ENCODE measurements around the gene ZNF662. TPM values are rescaled to one million over a fixed set of nuclear protein-coding genes. Genes with fewer than 3 reads are reported as not detected.

Gene ZNF662
- total and polyA plus RNA-seq, 9 of the 15 experiments (the other 6 are each of a cell fraction or from before 2014, with no cell fraction given) = 0.07 to 0.55 (median 0.27) TPM

DNA sequence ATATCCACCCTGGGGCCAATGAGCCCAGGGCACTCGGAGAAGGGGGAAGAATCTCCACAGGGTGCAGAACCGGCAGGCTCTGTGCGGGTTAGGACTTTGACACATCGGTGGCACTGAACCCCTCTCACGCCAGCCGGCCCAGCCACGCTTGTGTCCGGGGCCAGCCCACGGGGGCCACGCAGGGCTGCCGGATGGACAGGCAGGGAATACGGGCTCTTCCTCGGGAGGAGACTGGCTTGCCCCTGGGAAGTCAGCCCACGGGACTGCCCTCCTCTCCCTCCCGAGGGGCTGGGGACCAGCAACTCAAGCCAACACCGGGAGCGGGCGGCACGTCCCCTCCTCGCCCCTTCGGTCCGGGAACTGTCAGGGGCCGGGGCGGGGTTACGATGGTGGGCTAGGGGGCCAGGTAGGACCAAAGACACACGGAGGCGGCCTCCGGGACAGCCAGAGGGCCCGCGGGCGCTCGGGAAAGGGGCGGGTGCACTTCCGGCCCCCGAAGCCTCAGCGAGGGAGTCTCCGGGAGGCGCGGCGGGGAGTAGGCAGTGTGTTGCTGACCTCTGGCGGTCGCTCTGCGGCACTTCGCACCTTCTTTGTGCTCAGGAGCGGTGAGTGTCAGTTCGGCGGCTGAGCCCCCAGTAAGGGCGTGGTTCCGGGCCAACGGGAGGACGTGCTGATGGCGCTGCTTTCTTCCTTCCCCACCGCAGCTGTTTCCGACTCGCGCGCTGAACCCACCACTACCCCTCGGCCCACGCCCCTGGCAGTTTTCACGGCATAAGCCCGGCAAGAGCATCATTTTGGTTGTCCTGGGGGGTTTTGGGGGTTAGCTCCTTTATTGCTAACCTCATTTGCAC lies 25.1 kb upstream of the ZNF662 start (continued):
- TF ChIP-seq SETDB1 (IDR thresholded peaks at IDR 0.05; ENCODE audit: low read length) (no peak), ZNF175 (CRISPR knock-in tag; IDR thresholded peaks at IDR 0.05; ENCODE audit: low read depth) (no peak), GTF2E2 (tag; IDR thresholded peaks at IDR 0.05) (no peak), ESRRA (IDR thresholded peaks at IDR 0.05; ENCODE audit: borderline replicate concordance, low read depth) (peak; percentile 63; the same call in 1 of the 2 replicates), EP400 (IDR thresholded peaks at IDR 0.05) (no peak), MAFK (IDR thresholded peaks at IDR 0.05; ENCODE audit: low read length) (no peak), ZKSCAN8 (CRISPR knock-in tag; IDR thresholded peaks at IDR 0.05) (no peak), ZNF717 (CRISPR knock-in tag; IDR thresholded peaks at IDR 0.05) (no peak), L3MBTL2 (IDR thresholded peaks at IDR 0.05) (peak; percentile 66), ETV1 (tag; conservative IDR thresholded peaks at IDR 0.05; ENCODE audit: low read depth) (peak; percentile 93), SNIP1 (IDR thresholded peaks at IDR 0.05; ENCODE audit: low read depth) (no peak), CEBPG (CRISPR knock-in tag; IDR thresholded peaks at IDR 0.05) (no peak), CEBPG (tag; conservative IDR thresholded peaks at IDR 0.05 in 1 of 2, IDR thresholded peaks at IDR 0.05 in 1 of 2) (no peak)
- TF ChIP-seq, protein P1, sequence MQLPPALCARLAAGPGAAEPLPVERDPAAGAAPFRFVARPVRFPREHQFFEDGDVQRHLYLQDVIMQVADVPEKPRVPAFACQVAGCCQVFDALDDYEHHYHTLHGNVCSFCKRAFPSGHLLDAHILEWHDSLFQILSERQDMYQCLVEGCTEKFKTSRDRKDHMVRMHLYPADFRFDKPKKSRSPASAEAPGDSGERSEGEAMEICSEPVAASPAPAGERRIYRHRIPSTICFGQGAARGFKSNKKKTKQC (CRISPR knock-in tag; IDR thresholded peaks at IDR 0.05) = 0 out of 2 replicates have a peak, but pooled peaks have one; percentile 55
- TF ChIP-seq, protein P2, sequence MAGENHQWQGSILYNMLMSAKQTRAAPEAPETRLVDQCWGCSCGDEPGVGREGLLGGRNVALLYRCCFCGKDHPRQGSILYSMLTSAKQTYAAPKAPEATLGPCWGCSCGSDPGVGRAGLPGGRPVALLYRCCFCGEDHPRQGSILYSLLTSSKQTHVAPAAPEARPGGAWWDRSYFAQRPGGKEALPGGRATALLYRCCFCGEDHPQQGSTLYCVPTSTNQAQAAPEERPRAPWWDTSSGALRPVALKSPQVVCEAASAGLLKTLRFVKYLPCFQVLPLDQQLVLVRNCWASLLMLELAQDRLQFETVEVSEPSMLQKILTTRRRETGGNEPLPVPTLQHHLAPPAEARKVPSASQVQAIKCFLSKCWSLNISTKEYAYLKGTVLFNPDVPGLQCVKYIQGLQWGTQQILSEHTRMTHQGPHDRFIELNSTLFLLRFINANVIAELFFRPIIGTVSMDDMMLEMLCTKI (IDR thresholded peaks at IDR 0.05; ENCODE audit: partially characterized antibody) = no peak
- TF ChIP-seq, protein P3, sequence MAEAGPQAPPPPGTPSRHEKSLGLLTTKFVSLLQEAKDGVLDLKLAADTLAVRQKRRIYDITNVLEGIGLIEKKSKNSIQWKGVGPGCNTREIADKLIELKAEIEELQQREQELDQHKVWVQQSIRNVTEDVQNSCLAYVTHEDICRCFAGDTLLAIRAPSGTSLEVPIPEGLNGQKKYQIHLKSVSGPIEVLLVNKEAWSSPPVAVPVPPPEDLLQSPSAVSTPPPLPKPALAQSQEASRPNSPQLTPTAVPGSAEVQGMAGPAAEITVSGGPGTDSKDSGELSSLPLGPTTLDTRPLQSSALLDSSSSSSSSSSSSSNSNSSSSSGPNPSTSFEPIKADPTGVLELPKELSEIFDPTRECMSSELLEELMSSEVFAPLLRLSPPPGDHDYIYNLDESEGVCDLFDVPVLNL (CRISPR knock-in tag; IDR thresholded peaks at IDR 0.05; ENCODE audit: low read depth) = no peak
- TF ChIP-seq, protein P4, sequence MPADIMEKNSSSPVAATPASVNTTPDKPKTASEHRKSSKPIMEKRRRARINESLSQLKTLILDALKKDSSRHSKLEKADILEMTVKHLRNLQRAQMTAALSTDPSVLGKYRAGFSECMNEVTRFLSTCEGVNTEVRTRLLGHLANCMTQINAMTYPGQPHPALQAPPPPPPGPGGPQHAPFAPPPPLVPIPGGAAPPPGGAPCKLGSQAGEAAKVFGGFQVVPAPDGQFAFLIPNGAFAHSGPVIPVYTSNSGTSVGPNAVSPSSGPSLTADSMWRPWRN (IDR thresholded peaks at IDR 0.05; ENCODE audit: low read depth) = no peak
- TF ChIP-seq, protein P5, sequence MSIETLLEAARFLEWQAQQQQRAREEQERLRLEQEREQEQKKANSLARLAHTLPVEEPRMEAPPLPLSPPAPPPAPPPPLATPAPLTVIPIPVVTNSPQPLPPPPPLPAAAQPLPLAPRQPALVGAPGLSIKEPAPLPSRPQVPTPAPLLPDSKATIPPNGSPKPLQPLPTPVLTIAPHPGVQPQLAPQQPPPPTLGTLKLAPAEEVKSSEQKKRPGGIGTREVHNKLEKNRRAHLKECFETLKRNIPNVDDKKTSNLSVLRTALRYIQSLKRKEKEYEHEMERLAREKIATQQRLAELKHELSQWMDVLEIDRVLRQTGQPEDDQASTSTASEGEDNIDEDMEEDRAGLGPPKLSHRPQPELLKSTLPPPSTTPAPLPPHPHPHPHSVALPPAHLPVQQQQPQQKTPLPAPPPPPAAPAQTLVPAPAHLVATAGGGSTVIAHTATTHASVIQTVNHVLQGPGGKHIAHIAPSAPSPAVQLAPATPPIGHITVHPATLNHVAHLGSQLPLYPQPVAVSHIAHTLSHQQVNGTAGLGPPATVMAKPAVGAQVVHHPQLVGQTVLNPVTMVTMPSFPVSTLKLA (conservative IDR thresholded peaks at IDR 0.05) = no peak
- TF ChIP-seq, protein P6, sequence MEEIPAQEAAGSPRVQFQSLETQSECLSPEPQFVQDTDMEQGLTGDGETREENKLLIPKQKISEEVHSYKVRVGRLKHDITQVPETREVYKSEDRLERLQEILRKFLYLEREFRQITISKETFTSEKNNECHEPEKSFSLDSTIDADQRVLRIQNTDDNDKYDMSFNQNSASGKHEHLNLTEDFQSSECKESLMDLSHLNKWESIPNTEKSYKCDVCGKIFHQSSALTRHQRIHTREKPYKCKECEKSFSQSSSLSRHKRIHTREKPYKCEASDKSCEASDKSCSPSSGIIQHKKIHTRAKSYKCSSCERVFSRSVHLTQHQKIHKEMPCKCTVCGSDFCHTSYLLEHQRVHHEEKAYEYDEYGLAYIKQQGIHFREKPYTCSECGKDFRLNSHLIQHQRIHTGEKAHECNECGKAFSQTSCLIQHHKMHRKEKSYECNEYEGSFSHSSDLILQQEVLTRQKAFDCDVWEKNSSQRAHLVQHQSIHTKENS (CRISPR knock-in tag; IDR thresholded peaks at IDR 0.05) = no peak

Data from K562 (cell line).